Muscle layer of colon (tissue), 2 donors: Measurements from ENCODE around the gene RASSF7.

Experiments
- H3K27ac ChIP-seq: one replicate; pipeline ENCODE4 v1.7.0; 2013; ENCODE audit warnings: low read depth, mild to moderate bottlenecking, low read length, moderate library complexity
- H3K27me3 ChIP-seq, 2 donors: one replicate each; pipeline ENCODE4 v1.7.0; 2013; ENCODE audit warnings: low read length in 2 of 2, mild to moderate bottlenecking in 2 of 2; ENCODE audit not compliant: insufficient read depth in 2 of 2, control insufficient read depth in 1 of 2
- H3K36me3 ChIP-seq: one replicate; pipeline ENCODE4 v1.7.0; 2013; ENCODE audit warnings: mild to moderate bottlenecking, low read length; ENCODE audit not compliant: insufficient read depth
- H3K4me1 ChIP-seq: one replicate; pipeline ENCODE4 v1.7.0; 2013; ENCODE audit warnings: mild to moderate bottlenecking, low read length; ENCODE audit not compliant: insufficient read depth
- H3K4me3 ChIP-seq, 2 donors: one replicate each; pipeline ENCODE4 v1.7.0; 2013; ENCODE audit warnings: low read length in 2 of 2, low read depth in 1 of 2, mild to moderate bottlenecking in 1 of 2, moderate library complexity in 1 of 2
- H3K9ac ChIP-seq: one replicate; pipeline ENCODE4 v1.7.0; 2013; ENCODE audit warnings: low read length
- H3K9me3 ChIP-seq: one replicate; pipeline ENCODE4 v1.7.0; 2013; ENCODE audit warnings: mild to moderate bottlenecking, low read length
- donor health status: abdominal sarcoma.
- donor health status: Adenocarcinoma of cecum.

The RASSF7 gene

GRCh38 chr11:598005-598680, 37.4 kb downstream of the RASSF7 start:
- H3K36me3 ChIP-seq, result peaks cover 72% of the 10 kb centered on the region
- H3K27ac ChIP-seq, result no peak overlapping the region
- H3K9me3 ChIP-seq, result no peaks in the 10 kb centered on the region
- no peak overlapping the region for H3K4me3 ChIP-seq
- no peak overlapping the region for H3K9ac ChIP-seq
- no peaks in the 10 kb centered on the region for H3K27me3 ChIP-seq
- no peaks in the 10 kb centered on the region for H3K4me1 ChIP-seq

GRCh38 chr11:601573-602245, 40.9 kb downstream of the RASSF7 start:
- H3K36me3 ChIP-seq, result peaks cover 73% of the 10 kb centered on the region
- H3K9ac ChIP-seq, result no peak overlapping the region
- H3K9me3 ChIP-seq, result no peaks in the 10 kb centered on the region
- no peaks in the 10 kb centered on the region for H3K27me3 ChIP-seq
- peaks cover 4% of the 10 kb centered on the region for H3K4me1 ChIP-seq
- H3K4me3 ChIP-seq, result no peak overlapping the region
- no peak overlapping the region for H3K27ac ChIP-seq

- Histone ChIP-seq H3K36me3 (peaks cover 82% of the 10 kb centered on the region), H3K4me3 (no peak overlapping the region), H3K9ac (no peak overlapping the region), H3K27ac (no peak overlapping the region), H3K9me3 (no peaks in the 10 kb centered on the region), H3K4me1 (peaks cover 4% of the 10 kb centered on the region), H3K27me3 (no peaks in the 10 kb centered on the region)
Observed at GRCh38 chr11:603154-603553, 42.4 kb downstream of the RASSF7 start.

- H3K9me3 ChIP-seq, result no peaks in the 10 kb centered on the region
- H3K4me3 ChIP-seq, result no peak overlapping the region
- H3K27ac ChIP-seq, result peak overlapping the region; percentile 45
- H3K27me3 ChIP-seq, result no peaks in the 10 kb centered on the region
- H3K9ac ChIP-seq, result no peak overlapping the region
- H3K36me3 ChIP-seq, result peaks cover 82% of the 10 kb centered on the region
- H3K4me1 ChIP-seq, result peaks cover 4% of the 10 kb centered on the region
Observed at GRCh38 chr11:605286-606129, 44.7 kb downstream of the RASSF7 start.

GRCh38 chr11:606245-606644, 45.5 kb downstream of the RASSF7 start:
- Histone ChIP-seq H3K9ac (no peak overlapping the region), H3K27me3 (no peaks in the 10 kb centered on the region), H3K9me3 (no peaks in the 10 kb centered on the region), H3K36me3 (peaks cover 89% of the 10 kb centered on the region), H3K4me3 (no peak overlapping the region), H3K4me1 (peaks cover 4% of the 10 kb centered on the region), H3K27ac (peak overlapping the region; percentile 45)

- peaks cover 87% of the 10 kb centered on the region for H3K36me3 ChIP-seq
- no peak overlapping the region for H3K4me3 ChIP-seq
- H3K9me3 ChIP-seq, result no peaks in the 10 kb centered on the region
- no peaks in the 10 kb centered on the region for H3K27me3 ChIP-seq
- peaks cover 4% of the 10 kb centered on the region for H3K4me1 ChIP-seq
- H3K27ac ChIP-seq, result peak overlapping the region; percentile 39
- no peak overlapping the region for H3K9ac ChIP-seq
Observed at GRCh38 chr11:607020-607780, 46.4 kb downstream of the RASSF7 start.

- no peaks in the 10 kb centered on the region for H3K27me3 ChIP-seq
- H3K4me3 ChIP-seq, result no peak overlapping the region
- H3K9ac ChIP-seq, result no peak overlapping the region
- peaks cover 88% of the 10 kb centered on the region for H3K36me3 ChIP-seq
- no peaks in the 10 kb centered on the region for H3K9me3 ChIP-seq
- H3K27ac ChIP-seq, result no peak overlapping the region
- peaks cover 4% of the 10 kb centered on the region for H3K4me1 ChIP-seq
Observed at GRCh38 chr11:607971-608659, 47.3 kb downstream of the RASSF7 start.

- Histone ChIP-seq H3K9me3 (no peaks in the 10 kb centered on the region), H3K27ac (no peak overlapping the region), H3K36me3 (peaks cover 84% of the 10 kb centered on the region), H3K4me3 (no peak overlapping the region), H3K4me1 (peaks cover 4% of the 10 kb centered on the region), H3K27me3 (no peaks in the 10 kb centered on the region), H3K9ac (no peak overlapping the region)
Observed at GRCh38 chr11:608791-609251, 48.1 kb downstream of the RASSF7 start.

- no peak overlapping the region for H3K4me3 ChIP-seq
- peaks cover 79% of the 10 kb centered on the region for H3K36me3 ChIP-seq
- no peaks in the 10 kb centered on the region for H3K9me3 ChIP-seq
- H3K4me1 ChIP-seq, result peaks cover 8% of the 10 kb centered on the region
- no peak overlapping the region for H3K9ac ChIP-seq
- no peak overlapping the region for H3K27ac ChIP-seq
- H3K27me3 ChIP-seq, result no peaks in the 10 kb centered on the region
Observed at GRCh38 chr11:609341-609811, 48.6 kb downstream of the RASSF7 start.

GRCh38 chr11:610146-610801, 49.5 kb downstream of the RASSF7 start:
- H3K27me3 ChIP-seq, result no peaks in the 10 kb centered on the region
- H3K9me3 ChIP-seq, result no peaks in the 10 kb centered on the region
- peaks cover 70% of the 10 kb centered on the region for H3K36me3 ChIP-seq
- no peak overlapping the region for H3K27ac ChIP-seq
- H3K4me3 ChIP-seq, result no peak overlapping the region
- no peak overlapping the region for H3K9ac ChIP-seq
- H3K4me1 ChIP-seq, result peaks cover 12% of the 10 kb centered on the region
